Loucy (cell line): ENCODE data around the gene CPT2.

Experiments used
- EZH2phosphoT487 ChIP-seq: fragments of 200-600 bp; IDR thresholded peaks from 2 replicates; pipeline ENCODE4 v1.6.1; 2018; ENCODE audit warnings: antibody characterized with exemption, mild to moderate bottlenecking, moderate library complexity, borderline replicate concordance
- TF ChIP-seq, protein P1 (sequence below): fragments of 200-600 bp; sonication (generic); conservative IDR thresholded peaks from 2 replicates; pipeline ENCODE4 v1.5.1; 2014; ENCODE audit warnings: mild to moderate bottlenecking, antibody characterized with exemption, low read length

DNA sequence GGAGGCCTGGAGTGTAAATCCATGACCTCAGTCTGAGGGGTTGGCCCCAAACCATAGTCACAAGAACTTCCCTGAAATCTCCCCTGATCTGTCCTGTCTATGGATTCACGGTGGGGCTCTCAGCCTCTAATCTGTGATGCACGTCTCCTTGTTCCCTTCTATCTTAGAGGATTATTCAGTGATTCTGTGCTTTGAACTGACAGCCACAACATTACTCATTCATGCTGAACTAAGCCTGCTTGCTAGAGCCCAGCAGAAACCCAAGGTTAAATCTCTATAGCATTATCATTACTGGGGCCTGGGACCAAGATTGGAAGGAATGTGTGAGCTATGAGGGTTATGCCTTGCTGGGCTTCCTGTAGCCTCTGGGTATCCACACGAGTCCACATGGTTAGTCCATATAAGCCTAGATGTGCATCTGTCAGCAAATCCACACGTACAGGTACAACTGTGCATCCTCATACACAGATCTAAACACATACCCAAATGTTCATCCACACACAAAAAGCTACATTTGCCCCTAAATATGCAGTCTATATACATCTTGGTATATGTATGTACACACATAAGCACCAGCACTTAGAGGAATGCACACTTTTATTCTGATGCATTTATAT is 64.1 kb downstream of the CPT2 start:
- TF ChIP-seq, protein P1, sequence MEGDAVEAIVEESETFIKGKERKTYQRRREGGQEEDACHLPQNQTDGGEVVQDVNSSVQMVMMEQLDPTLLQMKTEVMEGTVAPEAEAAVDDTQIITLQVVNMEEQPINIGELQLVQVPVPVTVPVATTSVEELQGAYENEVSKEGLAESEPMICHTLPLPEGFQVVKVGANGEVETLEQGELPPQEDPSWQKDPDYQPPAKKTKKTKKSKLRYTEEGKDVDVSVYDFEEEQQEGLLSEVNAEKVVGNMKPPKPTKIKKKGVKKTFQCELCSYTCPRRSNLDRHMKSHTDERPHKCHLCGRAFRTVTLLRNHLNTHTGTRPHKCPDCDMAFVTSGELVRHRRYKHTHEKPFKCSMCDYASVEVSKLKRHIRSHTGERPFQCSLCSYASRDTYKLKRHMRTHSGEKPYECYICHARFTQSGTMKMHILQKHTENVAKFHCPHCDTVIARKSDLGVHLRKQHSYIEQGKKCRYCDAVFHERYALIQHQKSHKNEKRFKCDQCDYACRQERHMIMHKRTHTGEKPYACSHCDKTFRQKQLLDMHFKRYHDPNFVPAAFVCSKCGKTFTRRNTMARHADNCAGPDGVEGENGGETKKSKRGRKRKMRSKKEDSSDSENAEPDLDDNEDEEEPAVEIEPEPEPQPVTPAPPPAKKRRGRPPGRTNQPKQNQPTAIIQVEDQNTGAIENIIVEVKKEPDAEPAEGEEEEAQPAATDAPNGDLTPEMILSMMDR = no peak
- TF ChIP-seq EZH2phosphoT487 = no peak
